HG03135 (cell line): ENCODE results near the gene STAT3.
"Not testable (repeated sequence)": the region's sequence is repeated elsewhere in the genome, so short reads cannot be mapped to it uniquely, and the experiment has no call there.

ENCODE experiments used
- ATAC-seq: cut with Tn5 transposase; IDR thresholded peaks from one replicate; pipeline ENCODE4 v1.9.1; 2021; ENCODE audit warnings: mild to moderate bottlenecking, moderate library complexity; ENCODE audit not compliant: unreplicated experiment

STAT3 gene

GRCh38 chr17:42303694-42304093 is 84.5 kb downstream of the STAT3 start:
- no peak for ATAC-seq

GRCh38 chr17:42301022-42301421 is 87.2 kb downstream of the STAT3 start:
- ATAC-seq: no peak

- not testable (repeated sequence) for ATAC-seq
Measured at GRCh38 chr17:42299913-42300312, 88.3 kb downstream of the STAT3 start.

GRCh38 chr17:42299361-42299760 is 88.9 kb downstream of the STAT3 start:
- ATAC-seq: not testable (repeated sequence)

GRCh38 chr17:42297775-42298174 is 90.5 kb downstream of the STAT3 start:
- not testable (repeated sequence) for ATAC-seq

GRCh38 chr17:42296012-42296411 is 92.2 kb downstream of the STAT3 start:
- ATAC-seq: no peak

GRCh38 chr17:42294469-42295398 is 93.5 kb downstream of the STAT3 start:
- ATAC-seq: no peak

- no peak for ATAC-seq
Measured at GRCh38 chr17:42291129-42291528, 97.1 kb downstream of the STAT3 start.

GRCh38 chr17:42290577-42290976 is 97.7 kb downstream of the STAT3 start:
- ATAC-seq: no peak

- ATAC-seq: no peak
Measured at GRCh38 chr17:42289611-42290181, 98.5 kb downstream of the STAT3 start.

- ATAC-seq: peak; percentile 24
Measured at GRCh38 chr17:42288803-42289610, 99.2 kb downstream of the STAT3 start.

GRCh38 chr17:42287977-42288802 is 100.1 kb downstream of the STAT3 start, which contains the start of gene STAT5A:
TSS of gene STAT5A (plus strand) at chr17:42288498. CDS start at chr17:42289412, 914 bp downstream.
- peak; percentile 43 for ATAC-seq

- no peak for ATAC-seq
Measured at GRCh38 chr17:42287305-42287976, 100.8 kb downstream of the STAT3 start.

- ATAC-seq: no peak
Measured at GRCh38 chr17:42286411-42287221, 101.6 kb downstream of the STAT3 start.

GRCh38 chr17:42285346-42286050 is 102.7 kb downstream of the STAT3 start:
- no peak for ATAC-seq

GRCh38 chr17:42284566-42284965 is 103.7 kb downstream of the STAT3 start:
- no peak for ATAC-seq

- ATAC-seq: no peak
Measured at GRCh38 chr17:42284024-42284369, 104.2 kb downstream of the STAT3 start.

GRCh38 chr17:42283241-42284023 is 104.8 kb downstream of the STAT3 start:
- no peak for ATAC-seq
